HepG2 (cell line): ENCODE data around the gene DPH2. TPM values are rescaled to one million over a fixed set of nuclear protein-coding genes. Genes with fewer than 3 reads are reported as not detected.

Experiments used
- CERS6 ChIP-seq: sonication (generic); formaldehyde crosslinking; IDR thresholded peaks from 2 replicates; pipeline ENCODE4 v1.5.0; 2020; ENCODE audit warnings: missing genetic modification reagents
- ISL2 ChIP-seq: sonication (generic); formaldehyde crosslinking; IDR thresholded peaks from 2 replicates; pipeline ENCODE4 v1.5.0; 2020; ENCODE audit warnings: missing genetic modification reagents
- JUN ChIP-seq: sonication (generic); formaldehyde crosslinking; IDR thresholded peaks from 2 replicates; pipeline ENCODE4 v1.4.0; 2020; ENCODE audit warnings: mild to moderate bottlenecking, missing genetic modification reagents
- KAT8 ChIP-seq: IDR thresholded peaks from 2 replicates; pipeline ENCODE4 v1.6.1; 2016; ENCODE audit warnings: missing genetic modification reagents, missing compliant biosample characterization
- MBNL3 ChIP-seq: fragments of 250-450 bp; sonication (Bioruptor Pico); conservative IDR thresholded peaks from 2 replicates; pipeline ENCODE4 v1.8.0; 2022; ENCODE audit warnings: mild to moderate bottlenecking, inconsistent platforms
- MZF1 ChIP-seq: sonication (generic); formaldehyde crosslinking; IDR thresholded peaks from 2 replicates; pipeline ENCODE4 v1.8.1; 2023; ENCODE audit warnings: mild to moderate bottlenecking, missing genetic modification reagents, borderline replicate concordance
- NFIB ChIP-seq: sonication (generic); formaldehyde crosslinking; IDR thresholded peaks from 2 replicates; pipeline ENCODE4 v1.9.0; 2021; ENCODE audit warnings: missing genetic modification reagents, mild to moderate bottlenecking, borderline replicate concordance
- RFX1 ChIP-seq: fragments of 450-650 bp; IDR thresholded peaks from 2 replicates; pipeline ENCODE4 v1.6.1; 2017
- SIX4 ChIP-seq: sonication (generic); formaldehyde crosslinking; IDR thresholded peaks from 2 replicates; pipeline ENCODE4 v1.4.0; 2020; ENCODE audit warnings: missing genetic modification reagents
- SKIL ChIP-seq: sonication (generic); formaldehyde crosslinking; IDR thresholded peaks from 2 replicates; pipeline ENCODE4 v1.8.0; 2022; ENCODE audit warnings: missing genetic modification reagents, mild to moderate bottlenecking, moderate library complexity, borderline replicate concordance
- SMAD9 ChIP-seq: sonication (generic); formaldehyde crosslinking; IDR thresholded peaks from 2 replicates; pipeline ENCODE4 v1.5.1; 2020; ENCODE audit warnings: mild to moderate bottlenecking, missing genetic modification reagents
- TCF12 ChIP-seq, 2 experiments: fragments of 450-650 bp in 1 of 2; sonication (generic) in 1 of 2; formaldehyde crosslinking in 1 of 2; IDR thresholded peaks; 2 replicates each; pipeline versions ENCODE4 v1.6.1 to v1.8.0; 2017 to 2022; ENCODE audit warnings: antibody characterized with exemption in 1 of 2, mild to moderate bottlenecking in 1 of 2, missing genetic modification reagents in 1 of 2, moderate library complexity in 1 of 2
- TEAD2 ChIP-seq: sonication (generic); formaldehyde crosslinking; IDR thresholded peaks from 2 replicates; pipeline ENCODE4 v1.9.0; 2021; ENCODE audit warnings: missing genetic modification reagents
- THRA ChIP-seq: sonication (generic); formaldehyde crosslinking; IDR thresholded peaks from 2 replicates; pipeline ENCODE4 v1.4.0; 2020; ENCODE audit warnings: missing genetic modification reagents, borderline replicate concordance
- ZNF281 ChIP-seq: sonication (generic); formaldehyde crosslinking; IDR thresholded peaks from 2 replicates; pipeline ENCODE4 v1.4.0; 2020; ENCODE audit warnings: missing genetic modification reagents, borderline replicate concordance
- ZNF331 ChIP-seq: sonication (generic); formaldehyde crosslinking; IDR thresholded peaks from 2 replicates; pipeline ENCODE4 v1.4.0; 2020; ENCODE audit warnings: missing genetic modification reagents
- ZNF580 ChIP-seq: IDR thresholded peaks from 2 replicates; pipeline ENCODE4 v1.6.1; 2016; ENCODE audit warnings: low read depth, borderline replicate concordance
- ZNF598 ChIP-seq: sonication (generic); formaldehyde crosslinking; IDR thresholded peaks from 2 replicates; pipeline ENCODE4 v1.5.1; 2020; ENCODE audit warnings: mild to moderate bottlenecking, missing genetic modification reagents, borderline replicate concordance
- ZNF691 ChIP-seq: sonication (generic); formaldehyde crosslinking; IDR thresholded peaks from 2 replicates; pipeline ENCODE4 v1.4.0; 2020; ENCODE audit warnings: missing genetic modification reagents, low read depth, mild to moderate bottlenecking, borderline replicate concordance
- ZNF713 ChIP-seq: sonication (generic); formaldehyde crosslinking; IDR thresholded peaks from 2 replicates; pipeline ENCODE4 v1.4.0; 2020; ENCODE audit warnings: mild to moderate bottlenecking, missing genetic modification reagents
- ZNF737 ChIP-seq: sonication (generic); formaldehyde crosslinking; IDR thresholded peaks from 2 replicates; pipeline ENCODE4 v1.5.0; 2020; ENCODE audit warnings: missing genetic modification reagents, mild to moderate bottlenecking, borderline replicate concordance
- polyA plus RNA-seq, 8 experiments: library from polyadenylated mRNA; depleted of rRNA in 3 of 8; stranded (reverse) in 7 of 8; unstranded in 1 of 8; fragments of >200 nt; fragmentation: Illumina TruSeq in 4 of 8; extraction: Trizol in 4 of 8; gene quantifications; 2 replicates each; pipeline versions ENCODE4 v1.2.1 to v1.2.3, GENCODE V29; 2011 to 2016; ENCODE audit warnings: low read depth in 4 of 8, missing spikeins in 1 of 8, mixed read lengths in 1 of 8; ENCODE audit not compliant: insufficient read depth in 1 of 8
- total RNA-seq, 5 experiments: library from RNA; depleted of rRNA; stranded (reverse); fragments of >200 nt; fragmentation: Illumina TruSeq; extraction: Trizol; gene quantifications; 2 replicates each; pipeline ENCODE4 v1.2.3, GENCODE V29; 2016; ENCODE audit warnings: low read depth in 1 of 5

The DPH2 gene
- total and polyA plus RNA-seq, 2 of the 13 experiments (the other 11 are each of a cell fraction or from before 2014, with no cell fraction given), result 32.2 to 38.3 TPM

GRCh38 chr1:43974443-43975248 is 4.8 kb downstream of the DPH2 start, which contains the start of gene ATP6V0B (continued):
- TF ChIP-seq KAT8 (CRISPR knock-in tag), result peak; percentile 82
- TF ChIP-seq MBNL3 (CRISPR knock-in tag), result no peak
- TF ChIP-seq ZNF691 (CRISPR knock-in tag), result no peak
- TF ChIP-seq ZNF598 (CRISPR knock-in tag), result peak; percentile 61; the same call in 1 of the 2 replicates
- TF ChIP-seq ZNF737 (CRISPR knock-in tag), result no peak
- TF ChIP-seq ZNF580, result peak; percentile 31; the same call in 1 of the 2 replicates
- no peak for TF ChIP-seq NFIB (CRISPR knock-in tag)
- peak; percentile 8; the same call in 1 of the 2 replicates for TF ChIP-seq ZNF281 (CRISPR knock-in tag)
- no peak for TF ChIP-seq MZF1 (CRISPR knock-in tag)
- TF ChIP-seq ZNF713 (CRISPR knock-in tag), result no peak
- TF ChIP-seq SMAD9 (CRISPR knock-in tag), result no peak
- no peak for TF ChIP-seq CERS6 (CRISPR knock-in tag)
- TF ChIP-seq ISL2, result no peak
- TF ChIP-seq SIX4 (CRISPR knock-in tag), result no peak
- TF ChIP-seq THRA (CRISPR knock-in tag), result no peak
- TF ChIP-seq RFX1, result no peak
- TF ChIP-seq TEAD2 (CRISPR knock-in tag), result no peak
- no peak for TF ChIP-seq ZNF331
- no peak for TF ChIP-seq JUN (CRISPR knock-in tag)
- no peak for TF ChIP-seq TCF12 (IDR thresholded peaks at IDR 0.05)
- TF ChIP-seq TCF12 (CRISPR knock-in tag; IDR thresholded peaks at IDR 0.05), result no peak
- no peak for TF ChIP-seq SKIL
